GM18499 (cell line): Measurements from ENCODE around the gene CYP4F22.
"Not testable (repeated sequence)": the region's sequence is repeated elsewhere in the genome, so short reads cannot be mapped to it uniquely, and the experiment has no call there.

Source experiments
- ATAC-seq: cut with Tn5 transposase; IDR thresholded peaks from one replicate; pipeline ENCODE4 v1.9.1; 2021; ENCODE audit warnings: moderate number of reproducible peaks; ENCODE audit not compliant: insufficient read depth, unreplicated experiment

CYP4F22 gene

DNA sequence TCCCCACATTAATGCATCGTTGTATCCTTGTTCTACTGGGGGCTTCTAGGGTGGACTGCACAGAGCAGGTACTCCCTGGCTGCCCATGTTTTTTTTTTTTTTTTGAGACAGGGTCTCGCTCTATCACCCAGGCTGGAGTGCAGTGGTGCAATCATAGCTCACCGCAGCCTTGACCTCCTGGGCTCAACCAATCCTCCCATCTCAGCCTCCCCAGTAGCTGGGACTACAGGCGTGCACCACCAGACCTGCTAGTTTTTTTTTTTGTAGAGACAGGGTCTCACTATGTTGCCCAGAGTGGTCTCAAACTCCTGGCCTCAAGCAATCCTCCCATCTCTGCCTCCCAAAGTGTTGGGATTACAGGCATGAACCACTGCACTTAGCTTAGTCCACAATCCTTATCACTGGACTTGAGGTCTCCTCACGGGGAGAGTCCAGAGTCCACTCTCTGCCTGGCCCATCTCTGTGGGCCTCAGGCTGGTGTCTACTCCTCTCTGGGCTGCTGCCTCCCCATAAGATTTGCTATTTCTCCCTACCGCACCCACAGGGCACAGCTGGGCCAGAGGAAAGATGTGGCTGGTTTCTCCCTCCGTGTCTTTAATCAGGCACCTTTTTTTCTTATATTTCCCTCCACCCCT lies 56.3 kb downstream of the CYP4F22 start:
- ATAC-seq = no peak

DNA sequence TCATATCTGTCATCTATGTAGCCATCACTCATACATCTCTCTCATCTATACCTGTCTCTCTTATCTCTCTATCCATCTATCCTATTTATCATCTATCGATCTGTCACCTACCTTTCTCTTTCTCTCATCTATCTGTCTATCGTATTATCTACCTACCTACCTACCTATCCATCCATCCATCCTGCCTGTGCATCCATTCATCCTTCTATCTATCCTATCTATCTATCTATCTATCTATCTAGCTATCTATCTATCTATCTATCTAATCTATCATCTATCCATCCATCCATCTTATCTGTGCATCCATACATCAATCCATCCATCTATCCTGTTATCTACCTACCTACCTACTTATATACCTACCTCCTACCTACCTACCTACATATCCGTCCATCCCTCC lies 62.1 kb downstream of the CYP4F22 start:
- no peak for ATAC-seq

DNA sequence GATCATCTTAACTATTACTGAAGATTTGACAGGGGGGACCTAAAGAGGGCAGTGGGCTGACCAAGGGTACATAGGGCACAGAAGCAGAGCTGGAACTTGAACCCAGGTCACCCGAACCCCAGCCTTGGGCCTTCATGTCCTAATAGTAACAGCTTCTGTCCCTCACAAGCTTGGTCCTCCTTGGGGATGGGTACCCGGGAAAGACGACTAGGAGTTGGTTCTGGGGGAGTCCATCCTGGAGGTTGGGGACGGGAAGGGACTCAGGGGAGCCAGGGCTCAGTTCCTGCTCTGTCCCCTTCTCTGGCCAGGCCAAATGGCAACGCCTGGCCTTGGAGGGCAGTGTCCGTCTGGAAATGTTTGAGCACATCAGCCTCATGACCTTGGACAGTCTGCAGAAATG lies 67.1 kb downstream of the CYP4F22 start:
- ATAC-seq = no peak

DNA sequence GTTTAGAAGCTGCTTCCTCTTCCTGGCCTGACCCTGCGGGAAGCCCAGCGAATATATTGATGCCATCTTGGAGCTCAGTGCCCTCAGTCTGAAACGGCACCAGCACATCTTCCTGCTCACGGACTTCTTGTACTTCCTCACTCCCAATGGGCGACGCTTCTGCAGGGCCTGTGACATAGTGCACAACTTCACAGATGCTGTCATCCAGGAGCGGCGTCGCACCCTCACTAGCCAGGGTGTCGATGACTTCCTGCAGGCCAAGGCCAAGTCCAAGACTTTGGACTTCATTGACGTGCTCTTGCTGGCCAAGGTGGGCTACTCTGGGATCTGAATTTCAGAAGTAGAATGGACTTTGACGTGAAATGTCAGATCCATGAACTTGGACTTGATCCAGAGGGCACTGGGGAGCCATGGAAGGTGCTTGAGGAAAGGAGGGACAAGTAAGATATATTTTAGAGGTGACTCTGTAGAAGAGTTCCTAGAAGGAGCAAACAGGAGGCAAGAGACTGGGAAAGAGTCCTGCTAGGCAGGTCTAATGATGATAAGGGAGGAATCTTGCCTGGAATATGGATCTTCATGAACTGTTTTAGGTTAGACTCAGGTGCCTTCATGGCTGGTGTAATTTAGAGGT lies 68.3 kb downstream of the CYP4F22 start:
- no peak for ATAC-seq

DNA sequence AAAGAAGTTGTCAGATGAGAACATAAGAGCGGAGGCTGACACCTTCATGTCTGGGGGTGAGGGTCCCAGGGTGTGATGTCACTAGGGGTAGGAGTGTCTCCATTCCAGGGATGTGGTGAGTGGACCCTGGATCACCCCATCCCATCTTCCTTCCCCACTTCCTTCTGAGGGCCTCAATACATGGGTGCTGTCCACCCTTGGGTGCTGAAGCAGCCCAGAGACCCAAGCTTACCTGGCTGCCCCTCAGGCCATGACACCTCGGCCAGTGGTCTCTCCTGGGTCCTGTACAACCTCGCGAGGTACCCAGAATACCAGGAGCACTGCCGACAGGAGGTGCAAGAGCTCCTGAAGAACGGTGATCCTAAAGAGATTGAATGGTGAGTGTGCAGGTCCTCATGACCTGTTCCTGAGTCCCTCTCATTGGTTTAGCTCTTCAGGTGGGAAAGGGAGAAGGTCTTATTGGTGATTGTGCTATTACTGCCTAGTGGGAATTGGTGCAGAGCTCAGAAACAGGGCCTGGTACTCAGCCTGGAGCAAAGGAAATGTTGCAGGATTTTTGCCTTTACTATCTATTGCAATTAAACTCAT lies 69.0 kb downstream of the CYP4F22 start:
- ATAC-seq = no peak

DNA sequence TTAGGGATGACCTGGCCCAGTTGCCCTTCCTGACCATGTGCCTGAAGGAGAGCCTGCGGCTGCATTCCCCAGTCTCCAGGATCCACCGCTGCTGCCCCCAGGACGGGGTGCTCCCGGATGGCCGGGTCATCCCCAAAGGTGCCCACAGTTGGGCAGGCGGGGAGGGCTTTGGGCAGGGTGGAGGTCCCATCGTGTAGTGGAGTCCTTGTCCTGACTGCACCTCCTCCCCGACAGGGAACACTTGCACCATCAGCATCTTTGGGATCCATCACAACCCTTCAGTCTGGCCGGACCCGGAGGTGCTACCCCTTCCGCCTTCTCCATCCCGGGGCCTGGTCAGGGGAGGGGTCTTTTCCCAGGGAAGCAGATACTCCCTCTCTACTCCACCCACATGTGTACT lies 75.0 kb downstream of the CYP4F22 start:
- ATAC-seq = no peak

DNA sequence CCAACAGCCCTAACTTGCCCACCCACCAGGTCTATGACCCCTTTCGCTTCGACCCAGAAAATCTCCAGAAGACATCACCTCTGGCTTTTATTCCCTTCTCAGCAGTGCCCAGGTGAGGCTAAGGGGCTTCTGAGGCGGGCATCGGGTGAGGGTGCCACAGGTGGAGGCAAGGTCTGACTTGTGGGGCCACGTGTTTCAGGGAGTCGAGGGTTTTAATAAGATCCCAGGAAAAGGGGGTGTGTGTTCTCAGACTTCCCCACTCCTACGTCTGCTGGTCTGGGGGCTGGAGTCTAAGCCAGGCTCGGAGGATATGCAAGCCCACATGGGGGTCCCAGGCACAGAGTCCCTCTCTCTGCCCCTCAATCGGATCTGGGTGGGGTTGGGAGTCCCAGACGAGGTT lies 75.8 kb downstream of the CYP4F22 start:
- ATAC-seq = no peak

DNA sequence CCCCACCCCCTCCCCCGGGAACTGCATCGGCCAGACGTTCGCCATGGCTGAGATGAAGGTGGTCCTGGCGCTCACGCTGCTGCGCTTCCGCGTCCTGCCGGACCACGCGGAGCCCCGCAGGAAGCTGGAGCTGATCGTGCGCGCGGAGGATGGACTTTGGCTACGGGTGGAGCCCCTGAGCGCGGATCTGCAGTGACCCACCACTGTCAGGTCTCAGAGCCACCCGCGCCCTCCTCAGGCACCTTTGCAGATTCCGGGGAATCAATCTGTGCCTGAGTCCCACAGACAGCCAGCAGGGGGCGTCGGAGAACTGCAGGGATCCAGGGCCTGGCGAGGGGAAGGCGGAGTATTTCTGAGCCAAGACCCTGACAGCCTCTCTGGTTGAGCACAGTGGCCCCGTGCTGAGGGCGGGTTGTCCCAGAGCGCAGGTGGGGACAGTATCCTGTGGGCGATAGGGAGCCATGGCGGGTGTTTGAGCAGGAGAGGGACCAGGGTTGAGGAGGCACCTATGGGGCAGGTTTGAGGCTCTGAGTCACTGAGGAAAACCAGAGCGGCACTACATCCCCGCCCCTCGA lies 76.3 kb downstream of the CYP4F22 start:
- no peak for ATAC-seq

DNA sequence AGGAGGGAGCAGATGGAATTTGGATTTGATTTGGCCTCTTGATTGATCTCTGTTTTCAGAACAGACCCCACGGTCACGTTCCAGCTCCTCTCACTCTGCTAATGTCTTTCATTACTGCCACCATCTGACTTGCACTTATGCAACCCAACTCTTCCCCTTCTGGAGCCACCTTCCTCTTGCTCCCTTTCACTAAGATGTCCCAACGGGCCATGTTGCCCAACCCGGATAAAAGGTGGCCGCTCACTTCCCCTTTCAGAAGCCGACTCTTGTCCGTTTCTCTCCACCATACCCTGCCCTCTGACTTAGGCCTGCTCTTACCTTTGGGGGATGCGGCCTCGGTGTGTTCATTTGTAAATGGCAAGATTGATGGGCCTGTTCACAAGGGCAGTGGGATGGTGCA lies 79.3 kb downstream of the CYP4F22 start:
- ATAC-seq = no peak

DNA sequence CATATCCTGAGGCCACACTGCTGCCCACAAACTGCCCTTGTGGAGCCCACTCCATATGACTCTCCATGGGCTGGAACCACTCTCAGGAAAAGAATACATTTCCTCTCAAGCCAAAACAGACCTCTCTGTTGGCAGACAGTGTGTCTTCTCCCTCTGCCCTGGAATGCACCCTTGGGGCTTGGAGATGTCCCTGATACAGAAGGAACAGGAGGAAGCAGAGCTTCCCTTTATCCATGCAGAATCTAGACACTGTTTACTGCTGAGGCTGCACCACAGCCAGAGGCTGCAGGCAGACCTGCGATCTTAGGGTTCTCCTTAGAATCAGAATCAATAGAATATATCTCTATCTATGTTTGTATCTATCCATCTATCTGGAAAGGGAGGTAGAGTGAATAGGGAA lies 79.9 kb downstream of the CYP4F22 start:
- no peak for ATAC-seq

DNA sequence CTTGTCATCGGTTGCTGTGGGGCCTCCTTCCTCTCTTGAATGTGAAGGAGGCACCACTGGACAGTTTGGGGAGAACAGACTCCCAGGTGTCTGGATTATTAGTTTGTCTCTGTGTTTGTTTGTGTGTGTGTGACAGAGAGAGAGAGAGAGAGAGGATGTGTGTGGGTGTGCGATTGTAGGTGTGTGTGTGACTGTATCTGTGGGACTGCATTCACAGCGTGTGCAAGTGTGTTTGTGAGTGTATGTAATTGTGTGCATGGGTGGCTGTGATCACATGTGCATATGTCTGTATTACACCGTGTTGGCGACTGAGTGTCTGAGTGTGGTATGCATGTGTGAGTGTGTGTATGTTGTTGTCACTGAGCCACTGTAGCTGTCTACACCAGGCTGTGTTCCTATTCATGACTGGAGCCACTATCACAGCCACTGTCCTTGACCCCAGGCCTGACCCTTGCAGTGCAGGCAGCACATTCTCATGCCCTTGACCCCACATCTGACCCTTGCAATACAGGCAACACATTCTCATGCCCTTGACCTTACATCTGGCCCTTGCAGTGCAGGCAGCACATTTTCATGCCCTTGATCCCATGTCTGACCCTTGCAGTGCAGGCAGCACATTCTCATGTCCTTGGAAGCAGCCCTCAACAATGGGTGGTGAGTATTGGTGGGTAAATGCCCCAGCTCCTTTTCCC lies 81.6 kb downstream of the CYP4F22 start:
- ATAC-seq = no peak

DNA sequence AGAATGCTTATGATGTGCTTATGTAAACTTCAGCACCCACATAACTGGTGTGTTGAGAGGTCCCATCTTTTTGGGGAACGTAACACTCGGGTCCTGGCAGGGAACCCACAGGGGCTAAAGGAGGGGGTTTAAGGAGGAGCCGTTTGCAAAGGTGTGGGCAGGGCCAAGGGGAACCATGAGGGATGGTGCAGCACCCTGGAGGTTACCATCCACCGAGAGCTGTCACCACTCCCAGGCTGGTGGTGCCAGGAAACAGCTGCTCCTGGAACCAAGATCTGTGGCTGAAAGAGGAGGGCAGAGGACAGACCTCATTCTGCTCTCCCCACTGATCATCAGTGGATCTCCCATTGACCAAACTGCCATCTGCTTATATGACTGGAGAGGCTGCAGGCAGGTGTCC lies 83.5 kb downstream of the CYP4F22 start:
- no peak for ATAC-seq

DNA sequence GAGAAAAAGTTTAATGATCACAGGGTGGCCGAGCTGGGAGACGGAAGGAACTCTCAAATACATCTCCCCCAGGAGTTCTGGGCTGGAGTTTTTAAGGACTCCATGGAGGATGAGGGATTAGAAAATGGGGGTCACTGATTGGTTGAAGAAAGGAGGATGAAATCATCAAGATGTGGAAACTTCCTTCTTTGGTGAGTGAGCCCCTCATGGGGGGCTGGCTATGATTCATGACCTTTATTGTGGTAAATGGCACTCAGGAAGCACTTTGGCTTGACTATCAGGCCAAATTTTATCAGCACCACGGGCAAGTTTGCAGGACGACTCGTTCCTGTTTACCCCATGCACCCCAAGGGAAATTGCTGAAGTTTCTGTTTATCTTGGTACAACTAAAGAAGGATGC lies 84.2 kb downstream of the CYP4F22 start:
- ATAC-seq = not testable (repeated sequence)

DNA sequence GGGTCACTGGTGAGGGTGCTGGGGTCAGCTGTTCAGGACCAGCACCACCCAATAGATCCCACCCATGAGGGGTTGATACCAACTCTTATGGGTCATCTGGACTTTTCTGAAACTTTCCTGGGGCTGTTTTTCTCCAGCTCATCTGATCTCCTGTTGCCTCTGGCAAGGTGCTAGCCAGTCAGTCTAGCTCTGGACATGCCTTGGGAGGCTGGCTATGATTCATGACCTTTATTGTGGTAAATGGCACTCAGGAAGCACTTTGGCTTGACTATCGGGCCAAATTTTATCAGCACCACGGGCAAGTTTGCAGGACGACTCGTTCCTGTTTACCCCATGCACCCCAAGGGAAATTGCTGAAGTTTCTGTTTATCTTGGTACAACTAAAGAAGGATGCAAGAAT lies 85.4 kb downstream of the CYP4F22 start:
- ATAC-seq = not testable (repeated sequence)

DNA sequence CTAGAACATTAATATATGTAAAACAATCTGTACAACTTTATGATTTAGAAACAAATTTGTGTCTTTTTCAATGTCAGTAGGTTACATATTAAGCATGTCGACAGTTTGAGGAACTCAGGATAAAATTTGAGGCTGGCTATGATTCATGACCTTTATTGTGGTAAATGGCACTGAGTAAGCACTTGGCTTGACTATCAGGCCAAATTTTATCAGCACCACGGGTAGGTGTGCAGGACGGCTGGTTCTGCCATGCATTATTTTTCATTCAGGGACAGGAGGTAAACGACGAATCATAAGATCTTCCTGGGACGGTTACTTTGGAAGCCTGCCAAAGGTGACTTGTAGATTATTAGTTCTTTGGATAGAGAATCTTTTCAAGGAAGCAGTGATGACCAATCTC lies 86.7 kb downstream of the CYP4F22 start:
- no peak for ATAC-seq
